ENCODE measurements around the gene AHDC1.

AHDC1 gene

DNA sequence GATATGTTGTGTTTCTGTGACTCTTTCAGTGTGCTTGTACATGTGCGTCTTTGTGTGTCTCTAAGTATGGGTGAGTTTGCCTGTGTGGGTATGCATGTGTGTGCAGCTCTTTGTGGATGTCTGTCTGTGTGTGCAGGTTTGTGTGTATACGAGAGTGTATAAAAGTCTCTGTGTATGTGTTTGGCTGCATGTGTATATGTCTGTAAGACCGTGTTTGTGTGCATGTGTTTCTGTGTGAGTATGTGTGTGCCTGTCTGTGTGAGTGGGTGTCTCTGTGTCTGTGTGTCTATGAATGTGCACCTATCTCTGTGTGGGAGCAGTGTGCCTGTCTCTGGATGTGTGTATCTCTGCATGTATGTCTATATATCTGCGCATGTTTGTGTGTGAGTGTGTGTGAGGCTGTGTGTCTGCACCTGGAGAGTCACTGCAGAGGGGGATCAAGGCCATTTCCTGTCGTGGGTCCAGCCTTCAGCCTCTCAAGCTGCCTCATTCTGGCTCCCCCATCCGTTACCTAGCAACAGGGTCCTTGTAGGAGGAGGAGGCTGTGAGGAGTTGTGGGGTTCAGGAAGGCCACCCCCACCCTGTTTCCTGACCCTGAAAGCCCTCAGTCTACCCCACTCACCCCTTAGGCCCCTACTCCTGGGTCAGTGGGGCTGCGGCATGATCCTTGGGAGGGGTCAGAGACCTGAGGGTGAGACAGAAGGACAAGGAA, 20.7 kb upstream of the AHDC1 start:
- Histone ChIP-seq H3F3A (ENCODE audit: control insufficient read depth, insufficient read depth) (peaks cover 7% of the 10 kb centered on the region), H3K27ac (ENCODE audit: low read depth, low read length) (peak overlapping the region; percentile 73), H3K4me1 (ENCODE audit: control insufficient read depth, low read length) (peaks cover 84% of the 10 kb centered on the region), H3K9me3 (ENCODE audit: control insufficient read depth, insufficient read depth, low read length) (no peaks in the 10 kb centered on the region), H3K27me3 (ENCODE audit: control insufficient read depth, low read length) (no peaks in the 10 kb centered on the region), H3K4me3 (ENCODE audit: low read length) (peak overlapping the region; percentile 64), H3K4me2 (ENCODE audit: low read length) (peak overlapping the region; percentile 66), H3K9me2 (replicated peaks; ENCODE audit: control insufficient read depth, low read length) (no peaks in the 10 kb centered on the region), H3K79me2 (ENCODE audit: control insufficient read depth, low read length) (no peaks in the 10 kb centered on the region), H4K20me1 (ENCODE audit: control insufficient read depth, insufficient read depth, low read depth, low read length) (no peaks in the 10 kb centered on the region), H3K36me3 (ENCODE audit: control insufficient read depth, low read length) (0 out of 2 replicates have a peak, but pooled peaks cover 3% of the 10 kb centered on the region)
- TF ChIP-seq EZH2phosphoT487 (IDR thresholded peaks at IDR 0.05; ENCODE audit: borderline replicate concordance, low read length), result no peak
- TF ChIP-seq, protein P1, sequence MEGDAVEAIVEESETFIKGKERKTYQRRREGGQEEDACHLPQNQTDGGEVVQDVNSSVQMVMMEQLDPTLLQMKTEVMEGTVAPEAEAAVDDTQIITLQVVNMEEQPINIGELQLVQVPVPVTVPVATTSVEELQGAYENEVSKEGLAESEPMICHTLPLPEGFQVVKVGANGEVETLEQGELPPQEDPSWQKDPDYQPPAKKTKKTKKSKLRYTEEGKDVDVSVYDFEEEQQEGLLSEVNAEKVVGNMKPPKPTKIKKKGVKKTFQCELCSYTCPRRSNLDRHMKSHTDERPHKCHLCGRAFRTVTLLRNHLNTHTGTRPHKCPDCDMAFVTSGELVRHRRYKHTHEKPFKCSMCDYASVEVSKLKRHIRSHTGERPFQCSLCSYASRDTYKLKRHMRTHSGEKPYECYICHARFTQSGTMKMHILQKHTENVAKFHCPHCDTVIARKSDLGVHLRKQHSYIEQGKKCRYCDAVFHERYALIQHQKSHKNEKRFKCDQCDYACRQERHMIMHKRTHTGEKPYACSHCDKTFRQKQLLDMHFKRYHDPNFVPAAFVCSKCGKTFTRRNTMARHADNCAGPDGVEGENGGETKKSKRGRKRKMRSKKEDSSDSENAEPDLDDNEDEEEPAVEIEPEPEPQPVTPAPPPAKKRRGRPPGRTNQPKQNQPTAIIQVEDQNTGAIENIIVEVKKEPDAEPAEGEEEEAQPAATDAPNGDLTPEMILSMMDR (IDR thresholded peaks at IDR 0.05; ENCODE audit: low read depth, low read length, poor library complexity, severe bottlenecking), result no peak

GRCh38 chr1:27623327-27624212, 19.6 kb upstream of the AHDC1 start:
- Histone ChIP-seq H4K20me1 (ENCODE audit: control insufficient read depth, insufficient read depth, low read depth, low read length) (no peaks in the 10 kb centered on the region), H3K27me3 (ENCODE audit: control insufficient read depth, low read length) (no peaks in the 10 kb centered on the region), H3K36me3 (ENCODE audit: control insufficient read depth, low read length) (0 out of 2 replicates have a peak, but pooled peaks cover 3% of the 10 kb centered on the region), H3F3A (ENCODE audit: control insufficient read depth, insufficient read depth) (no peaks in the 10 kb centered on the region; the same call in 1 of the 2 replicates), H3K4me2 (ENCODE audit: low read length) (peak overlapping the region; percentile 66), H3K4me1 (ENCODE audit: control insufficient read depth, low read length) (peaks cover 76% of the 10 kb centered on the region), H3K4me3 (ENCODE audit: low read length) (peak overlapping the region; percentile 64), H3K9me2 (replicated peaks; ENCODE audit: control insufficient read depth, low read length) (no peaks in the 10 kb centered on the region), H3K27ac (ENCODE audit: low read depth, low read length) (peak overlapping the region; percentile 73), H3K79me2 (ENCODE audit: control insufficient read depth, low read length) (no peaks in the 10 kb centered on the region), H3K9me3 (ENCODE audit: control insufficient read depth, insufficient read depth, low read length) (no peaks in the 10 kb centered on the region)
- no peak for TF ChIP-seq EZH2phosphoT487 (IDR thresholded peaks at IDR 0.05; ENCODE audit: borderline replicate concordance, low read length)
- TF ChIP-seq, protein P1 (IDR thresholded peaks at IDR 0.05; ENCODE audit: low read depth, low read length, poor library complexity, severe bottlenecking), result no peak

GRCh38 chr1:27622828-27623227, 18.9 kb upstream of the AHDC1 start:
- 0 out of 2 replicates have a peak, but pooled peaks cover 3% of the 10 kb centered on the region for H3K36me3 ChIP-seq (ENCODE audit: control insufficient read depth, low read length)
- H3K9me2 ChIP-seq (replicated peaks; ENCODE audit: control insufficient read depth, low read length), result no peaks in the 10 kb centered on the region
- H3K4me2 ChIP-seq (ENCODE audit: low read length), result no peak overlapping the region; the same call in 1 of the 2 replicates
- no peak overlapping the region for H3K4me3 ChIP-seq (ENCODE audit: low read length)
- H3K79me2 ChIP-seq (ENCODE audit: control insufficient read depth, low read length), result no peaks in the 10 kb centered on the region
- H3F3A ChIP-seq (ENCODE audit: control insufficient read depth, insufficient read depth), result no peaks in the 10 kb centered on the region
- peaks cover 76% of the 10 kb centered on the region for H3K4me1 ChIP-seq (ENCODE audit: control insufficient read depth, low read length)
- no peaks in the 10 kb centered on the region for H4K20me1 ChIP-seq (ENCODE audit: control insufficient read depth, insufficient read depth, low read depth, low read length)
- no peak overlapping the region for H3K27ac ChIP-seq (ENCODE audit: low read depth, low read length)
- no peak for TF ChIP-seq EZH2phosphoT487 (IDR thresholded peaks at IDR 0.05; ENCODE audit: borderline replicate concordance, low read length)
- TF ChIP-seq, protein P1 (IDR thresholded peaks at IDR 0.05; ENCODE audit: low read depth, low read length, poor library complexity, severe bottlenecking), result no peak
- no peaks in the 10 kb centered on the region for H3K27me3 ChIP-seq (ENCODE audit: control insufficient read depth, low read length)
- H3K9me3 ChIP-seq (ENCODE audit: control insufficient read depth, insufficient read depth, low read length), result no peaks in the 10 kb centered on the region
